Hepatocyte (in vitro differentiated cells): ENCODE data around the gene FRMD3. TPM values are rescaled to one million over a fixed set of nuclear protein-coding genes. Genes with fewer than 3 reads are reported as not detected.

ENCODE experiments used
- DNase-seq: peaks from one replicate; pipeline ENCODE4 v3.0.0-alpha.2; 2016; ENCODE audit warnings: low spot score
- H2AFZ ChIP-seq: fragments of 200-600 bp; sonication (generic); 2 replicates; pipeline ENCODE4 v1.6.0; 2016; ENCODE audit warnings: antibody characterized with exemption, mild to moderate bottlenecking
- H3K27ac ChIP-seq: fragments of 200-600 bp; sonication (generic); 2 replicates; pipeline ENCODE4 v1.5.1; 2016; ENCODE audit warnings: mild to moderate bottlenecking
- H3K27me3 ChIP-seq: fragments of 200-600 bp; sonication (generic); 2 replicates; pipeline ENCODE4 v1.6.1; 2016
- H3K36me3 ChIP-seq: fragments of 200-600 bp; sonication (generic); replicated peaks from 2 replicates; pipeline ENCODE4 v1.5.1; 2016; ENCODE audit warnings: low read depth; ENCODE audit not compliant: insufficient read depth
- H3K4me1 ChIP-seq: fragments of 200-600 bp; sonication (generic); 2 replicates; pipeline ENCODE4 v1.5.1; 2016; ENCODE audit warnings: mild to moderate bottlenecking, moderate library complexity; ENCODE audit not compliant: insufficient read depth
- H3K4me2 ChIP-seq: fragments of 200-600 bp; sonication (generic); 2 replicates; pipeline ENCODE4 v1.6.0; 2016
- H3K4me3 ChIP-seq: fragments of 200-600 bp; sonication (generic); 2 replicates; pipeline ENCODE4 v1.5.1; 2016; ENCODE audit warnings: mild to moderate bottlenecking
- H3K79me2 ChIP-seq: fragments of 200-600 bp; sonication (generic); 2 replicates; pipeline ENCODE4 v1.6.0; 2017; ENCODE audit warnings: mild to moderate bottlenecking
- H3K9me2 ChIP-seq: fragments of 200-600 bp; sonication (generic); replicated peaks from 2 replicates; pipeline ENCODE4 v1.6.0; 2017; ENCODE audit warnings: mild to moderate bottlenecking; ENCODE audit not compliant: insufficient read depth
- H3K9me3 ChIP-seq: fragments of 200-600 bp; sonication (generic); 2 replicates; pipeline ENCODE4 v1.5.1; 2016; ENCODE audit warnings: low read depth, mild to moderate bottlenecking
- H4K20me1 ChIP-seq: fragments of 200-600 bp; sonication (generic); 2 replicates; pipeline ENCODE4 v1.6.0; 2016; ENCODE audit warnings: mild to moderate bottlenecking; ENCODE audit not compliant: insufficient read depth, poor library complexity, severe bottlenecking
- CTCF ChIP-seq: fragments of 200-600 bp; sonication (generic); IDR thresholded peaks from 2 replicates; pipeline ENCODE4 v1.5.1; 2016; ENCODE audit warnings: antibody characterized with exemption, mild to moderate bottlenecking; ENCODE audit not compliant: poor library complexity
- EZH2 ChIP-seq: fragments of 200-600 bp; sonication (generic); IDR thresholded peaks from 2 replicates; pipeline ENCODE4 v1.6.1; 2016; ENCODE audit warnings: antibody characterized with exemption, mild to moderate bottlenecking, borderline replicate concordance
- EZH2phosphoT487 ChIP-seq: fragments of 200-600 bp; sonication (generic); IDR thresholded peaks from one replicate; pipeline ENCODE4 v1.6.1; 2018; ENCODE audit warnings: antibody characterized with exemption, mild to moderate bottlenecking, low read depth, moderate library complexity; ENCODE audit not compliant: unreplicated experiment, severe bottlenecking
- WGBS: methylation state at CpG from one replicate; pipeline ENCODE4 v1.1.6; 2016; ENCODE audit warnings: low lambda C conversion rate; ENCODE audit errors: missing lambda C conversion rate; 5-methylcytosine and 5-hydroxymethylcytosine counted together
- polyA plus RNA-seq: library from polyadenylated mRNA; unstranded; fragments of >200 nt; fragmentation: Nextera tagmentation; extraction: Ambion mirVana; gene quantifications from 2 replicates; pipeline ENCODE4 v1.2.1, GENCODE V29; 2016
- total RNA-seq: library from RNA; depleted of rRNA; stranded (reverse); fragments of >200 nt; gene quantifications from 2 replicates; pipeline ENCODE4 v1.2.3, GENCODE V29; 2014

FRMD3 gene
- total and polyA plus RNA-seq, 2 experiments from 2014 or later, result 3.9 to 7.0 TPM

- no peak overlapping the region for H3K27ac ChIP-seq
- 95% methylated on average over 4 of the region's 4 CpGs for WGBS
- H3K4me2 ChIP-seq, result no peak overlapping the region
- no peak for TF ChIP-seq EZH2phosphoT487
- no peak for TF ChIP-seq CTCF
- no peak for TF ChIP-seq EZH2
- H3K27me3 ChIP-seq, result no peaks in the 10 kb centered on the region
- no peaks in the 10 kb centered on the region for H3K9me3 ChIP-seq
- DNase-seq, result no peak
- no peaks in the 10 kb centered on the region for H4K20me1 ChIP-seq
- H3K9me2 ChIP-seq, result no peaks in the 10 kb centered on the region
- H3K4me3 ChIP-seq, result no peak overlapping the region
- no peaks in the 10 kb centered on the region for H3K4me1 ChIP-seq
- H3K36me3 ChIP-seq, result no peaks in the 10 kb centered on the region
- H3K79me2 ChIP-seq, result no peaks in the 10 kb centered on the region
- no peak overlapping the region for H2AFZ ChIP-seq
Observed at GRCh38 chr9:83508067-83508466, 30.1 kb downstream of the FRMD3 start.

GRCh38 chr9:83505282-83505681, 32.9 kb downstream of the FRMD3 start:
- no peak overlapping the region for H3K4me2 ChIP-seq

GRCh38 chr9:83503866-83504265, 34.3 kb downstream of the FRMD3 start:
- TF ChIP-seq EZH2, result no peak
- no peak for TF ChIP-seq CTCF
- no peak for TF ChIP-seq EZH2phosphoT487
- no peak overlapping the region for H3K4me2 ChIP-seq
- no peak for DNase-seq
- WGBS, result 91% methylated on average over 6 of the region's 6 CpGs
- no peaks in the 10 kb centered on the region for H3K79me2 ChIP-seq
- H3K36me3 ChIP-seq, result no peaks in the 10 kb centered on the region
- H2AFZ ChIP-seq, result no peak overlapping the region
- no peaks in the 10 kb centered on the region for H3K4me1 ChIP-seq
- H3K27me3 ChIP-seq, result no peaks in the 10 kb centered on the region
- no peaks in the 10 kb centered on the region for H4K20me1 ChIP-seq
- no peaks in the 10 kb centered on the region for H3K9me3 ChIP-seq
- H3K9me2 ChIP-seq, result no peaks in the 10 kb centered on the region
- no peak overlapping the region for H3K4me3 ChIP-seq
- H3K27ac ChIP-seq, result no peak overlapping the region

More at GRCh38 chr9:83505282-83505681, 32.9 kb downstream of the FRMD3 start:
- Histone ChIP-seq H3K79me2 (no peaks in the 10 kb centered on the region), H2AFZ (no peak overlapping the region), H3K9me2 (no peaks in the 10 kb centered on the region), H3K27me3 (no peaks in the 10 kb centered on the region), H3K27ac (no peak overlapping the region), H3K4me3 (no peak overlapping the region), H3K4me1 (no peaks in the 10 kb centered on the region), H3K36me3 (no peaks in the 10 kb centered on the region), H3K9me3 (no peaks in the 10 kb centered on the region), H4K20me1 (no peaks in the 10 kb centered on the region)
- WGBS, result 63% methylated on average over 4 of the region's 4 CpGs
- no peak for TF ChIP-seq EZH2
- no peak for DNase-seq

GRCh38 chr9:83501565-83501964, 36.6 kb downstream of the FRMD3 start:
- no peaks in the 10 kb centered on the region for H4K20me1 ChIP-seq
- H3K36me3 ChIP-seq, result no peaks in the 10 kb centered on the region
- no peaks in the 10 kb centered on the region for H3K79me2 ChIP-seq
- TF ChIP-seq EZH2 (no peak), EZH2phosphoT487 (no peak), CTCF (no peak)
- H2AFZ ChIP-seq, result no peak overlapping the region
- H3K4me1 ChIP-seq, result no peaks in the 10 kb centered on the region
- no peak overlapping the region for H3K4me3 ChIP-seq
- H3K9me2 ChIP-seq, result no peaks in the 10 kb centered on the region
- DNase-seq, result no peak
- 73% methylated on average over 3 of the region's 3 CpGs for WGBS
- H3K4me2 ChIP-seq, result no peak overlapping the region
- H3K27ac ChIP-seq, result no peak overlapping the region
- H3K9me3 ChIP-seq, result no peaks in the 10 kb centered on the region
- no peaks in the 10 kb centered on the region for H3K27me3 ChIP-seq
